ENCODE measurements around the gene BCKDHB. TPM values are rescaled to one million over a fixed set of nuclear protein-coding genes. Genes with fewer than 3 reads are reported as not detected.

The BCKDHB gene
- total RNA-seq, 1 donor from 2014 or later = 12.9 TPM

DNA sequence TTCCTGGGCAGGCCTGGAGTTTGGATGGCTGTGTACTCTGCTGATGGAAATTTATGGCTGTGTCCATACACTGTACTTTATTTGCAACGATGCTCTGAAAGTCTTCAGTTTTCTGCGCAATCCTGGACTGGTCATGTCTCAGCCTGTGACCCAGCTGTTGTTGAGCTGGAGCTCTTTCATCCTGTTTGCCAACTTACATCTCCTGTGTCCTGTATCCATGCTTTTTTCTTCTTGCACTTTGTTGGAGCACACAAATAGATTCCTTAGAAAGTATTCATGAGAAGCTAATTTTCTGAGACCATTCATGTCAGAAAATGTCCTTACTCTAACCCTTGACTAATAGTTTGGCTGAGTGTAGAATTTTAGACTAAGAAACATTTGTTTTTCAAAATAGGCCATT lies 251.2 kb downstream of the BCKDHB start:
- no peaks in the 10 kb centered on the region for H3K9me3 Mint-ChIP-seq (ENCODE audit: low read depth)
- TF ChIP-seq, protein P1, sequence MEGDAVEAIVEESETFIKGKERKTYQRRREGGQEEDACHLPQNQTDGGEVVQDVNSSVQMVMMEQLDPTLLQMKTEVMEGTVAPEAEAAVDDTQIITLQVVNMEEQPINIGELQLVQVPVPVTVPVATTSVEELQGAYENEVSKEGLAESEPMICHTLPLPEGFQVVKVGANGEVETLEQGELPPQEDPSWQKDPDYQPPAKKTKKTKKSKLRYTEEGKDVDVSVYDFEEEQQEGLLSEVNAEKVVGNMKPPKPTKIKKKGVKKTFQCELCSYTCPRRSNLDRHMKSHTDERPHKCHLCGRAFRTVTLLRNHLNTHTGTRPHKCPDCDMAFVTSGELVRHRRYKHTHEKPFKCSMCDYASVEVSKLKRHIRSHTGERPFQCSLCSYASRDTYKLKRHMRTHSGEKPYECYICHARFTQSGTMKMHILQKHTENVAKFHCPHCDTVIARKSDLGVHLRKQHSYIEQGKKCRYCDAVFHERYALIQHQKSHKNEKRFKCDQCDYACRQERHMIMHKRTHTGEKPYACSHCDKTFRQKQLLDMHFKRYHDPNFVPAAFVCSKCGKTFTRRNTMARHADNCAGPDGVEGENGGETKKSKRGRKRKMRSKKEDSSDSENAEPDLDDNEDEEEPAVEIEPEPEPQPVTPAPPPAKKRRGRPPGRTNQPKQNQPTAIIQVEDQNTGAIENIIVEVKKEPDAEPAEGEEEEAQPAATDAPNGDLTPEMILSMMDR (IDR thresholded peaks at IDR 0.05) = no peak
- H3K4me1 Mint-ChIP-seq (ENCODE audit: low read depth) = peaks cover 2% of the 10 kb centered on the region
- H3K27me3 Mint-ChIP-seq (ENCODE audit: low read depth) = no peaks in the 10 kb centered on the region
- H3K4me3 Mint-ChIP-seq (ENCODE audit: unreplicated experiment) = no peak overlapping the region
- peaks cover 11% of the 10 kb centered on the region for H3K36me3 Mint-ChIP-seq (ENCODE audit: low read depth)
- no peak overlapping the region for H3K27ac Mint-ChIP-seq (ENCODE audit: unreplicated experiment)
- DNase-seq (ENCODE audit: low spot score) = no peak

GRCh38 chr6:80363501-80364122 lies 257.1 kb downstream of the BCKDHB start:
- DNase-seq (ENCODE audit: low spot score) = no peak

GRCh38 chr6:80364149-80364548 lies 257.7 kb downstream of the BCKDHB start:
- Mint-ChIP-seq H3K9me3 (ENCODE audit: low read depth) (peaks cover 12% of the 10 kb centered on the region), H3K36me3 (ENCODE audit: low read depth) (peaks cover 4% of the 10 kb centered on the region), H3K4me1 (ENCODE audit: low read depth) (peaks cover 2% of the 10 kb centered on the region), H3K27ac (ENCODE audit: unreplicated experiment) (no peak overlapping the region), H3K27me3 (ENCODE audit: low read depth) (no peaks in the 10 kb centered on the region), H3K4me3 (ENCODE audit: unreplicated experiment) (no peak overlapping the region)
- no peak for DNase-seq (ENCODE audit: low spot score)
- TF ChIP-seq, protein P1 (IDR thresholded peaks at IDR 0.05) = no peak

More at GRCh38 chr6:80363501-80364122, 257.1 kb downstream of the BCKDHB start:
- peaks cover 2% of the 10 kb centered on the region for H3K4me1 Mint-ChIP-seq (ENCODE audit: low read depth)
- H3K27ac Mint-ChIP-seq (ENCODE audit: unreplicated experiment) = no peak overlapping the region
- no peaks in the 10 kb centered on the region for H3K27me3 Mint-ChIP-seq (ENCODE audit: low read depth)
- H3K9me3 Mint-ChIP-seq (ENCODE audit: low read depth) = peaks cover 12% of the 10 kb centered on the region
- TF ChIP-seq, protein P1 (IDR thresholded peaks at IDR 0.05) = no peak
- H3K4me3 Mint-ChIP-seq (ENCODE audit: unreplicated experiment) = no peak overlapping the region
- peaks cover 4% of the 10 kb centered on the region for H3K36me3 Mint-ChIP-seq (ENCODE audit: low read depth)

GRCh38 chr6:80366051-80366450 lies 259.6 kb downstream of the BCKDHB start:
- H3K27me3 Mint-ChIP-seq (ENCODE audit: low read depth) = no peaks in the 10 kb centered on the region
- TF ChIP-seq, protein P1 (IDR thresholded peaks at IDR 0.05) = no peak

GRCh38 chr6:80366714-80367113 lies 260.2 kb downstream of the BCKDHB start:
- TF ChIP-seq, protein P1 (IDR thresholded peaks at IDR 0.05) = no peak
- H3K27me3 Mint-ChIP-seq (ENCODE audit: low read depth) = no peaks in the 10 kb centered on the region
- no peak overlapping the region for H3K4me3 Mint-ChIP-seq (ENCODE audit: unreplicated experiment)
- H3K4me1 Mint-ChIP-seq (ENCODE audit: low read depth) = peaks cover 2% of the 10 kb centered on the region
- peaks cover 6% of the 10 kb centered on the region for H3K36me3 Mint-ChIP-seq (ENCODE audit: low read depth)
- no peak for DNase-seq (ENCODE audit: low spot score)
- H3K9me3 Mint-ChIP-seq (ENCODE audit: low read depth) = peaks cover 26% of the 10 kb centered on the region
- no peak overlapping the region for H3K27ac Mint-ChIP-seq (ENCODE audit: unreplicated experiment)

More at GRCh38 chr6:80366051-80366450, 259.6 kb downstream of the BCKDHB start:
- no peak for DNase-seq (ENCODE audit: low spot score)
- peaks cover 20% of the 10 kb centered on the region for H3K9me3 Mint-ChIP-seq (ENCODE audit: low read depth)
- peaks cover 6% of the 10 kb centered on the region for H3K36me3 Mint-ChIP-seq (ENCODE audit: low read depth)
- H3K4me3 Mint-ChIP-seq (ENCODE audit: unreplicated experiment) = no peak overlapping the region
- H3K4me1 Mint-ChIP-seq (ENCODE audit: low read depth) = peaks cover 2% of the 10 kb centered on the region
- H3K27ac Mint-ChIP-seq (ENCODE audit: unreplicated experiment) = no peak overlapping the region
